Lower lobe of right lung (tissue), 2 donors: ENCODE measurements around the gene F2RL1. TPM values are rescaled to one million over a fixed set of nuclear protein-coding genes. Genes with fewer than 3 reads are reported as not detected.
"Not testable (repeated sequence)": the region's sequence is repeated elsewhere in the genome, so short reads cannot be mapped to it uniquely, and the experiment has no call there.

Source experiments
- ATAC-seq, 2 donors: fragments of 200-7000 bp; cut with Tn5 transposase; one replicate each; pipeline ENCODE4 v1.9.1; 2020 to 2022; ENCODE audit warnings: mild to moderate bottlenecking in 2 of 2, moderate library complexity in 2 of 2
- DNase-seq: peaks from one replicate; pipeline ENCODE4 v3.0.0-alpha.2; 2020
- H3K27ac ChIP-seq: fragments of 200-600 bp; one replicate; pipeline ENCODE4 v1.8.0; 2022
- H3K27me3 ChIP-seq: fragments of 200-600 bp; one replicate; pipeline ENCODE4 v1.8.0; 2022; ENCODE audit warnings: low read depth
- H3K36me3 ChIP-seq: fragments of 200-600 bp; one replicate; pipeline ENCODE4 v1.8.0; 2022; ENCODE audit warnings: mild to moderate bottlenecking
- H3K4me1 ChIP-seq: fragments of 200-600 bp; one replicate; pipeline ENCODE4 v1.8.0; 2022
- H3K4me3 ChIP-seq: fragments of 200-600 bp; one replicate; pipeline ENCODE4 v1.8.0; 2022; ENCODE audit warnings: mild to moderate bottlenecking
- H3K9me3 ChIP-seq: fragments of 200-600 bp; one replicate; pipeline ENCODE4 v1.8.0; 2022
- CTCF ChIP-seq: fragments of 200-600 bp; IDR thresholded peaks from one replicate; pipeline ENCODE4 v1.8.0; 2022; ENCODE audit warnings: antibody characterized with exemption, mild to moderate bottlenecking
- intact Hi-C: fragments of 100-400 bp; cut with DNase I; formaldehyde crosslinking; loops from one replicate; pipeline ENCODE4 v1.11.0; 2022
- total RNA-seq: library from RNA; stranded (reverse); fragmentation: NEBNext Ultra II Directional; extraction: Animal tissue kit (Norgen Biotek cat#: 25700); gene quantifications from one replicate; pipeline ENCODE4 v1.2.1, GENCODE V29; 2021
- donor health status: DM: no; HTN: yes; CAD: no; lungs with severe emphysema.

Gene F2RL1
- total RNA-seq, 1 donor from 2014 or later, result 5.9 TPM

DNA sequence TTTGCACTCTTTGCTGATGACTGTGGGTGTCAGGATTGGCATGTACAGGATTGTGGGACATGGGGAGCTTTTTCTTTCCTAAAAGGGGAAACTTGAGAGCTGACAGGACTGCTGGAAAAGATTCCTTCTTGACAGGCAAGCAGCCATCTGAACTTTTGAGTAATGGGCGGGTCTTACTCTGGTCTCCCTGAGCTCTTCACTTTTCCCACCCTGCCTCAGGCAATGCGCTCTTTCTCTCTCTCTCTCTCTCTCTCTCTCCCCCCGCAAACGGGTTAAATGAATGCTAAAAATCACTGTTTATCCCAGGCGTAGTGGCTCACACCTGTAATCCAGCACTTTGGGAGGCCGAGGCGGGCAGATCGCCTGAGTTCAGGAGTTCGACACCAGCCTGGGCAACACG is 37.1 kb upstream of the F2RL1 start:
- TF ChIP-seq CTCF, result no peak
- Histone ChIP-seq H3K4me1 (no peaks in the 10 kb centered on the region), H3K36me3 (no peaks in the 10 kb centered on the region), H3K9me3 (no peaks in the 10 kb centered on the region), H3K4me3 (no peak overlapping the region), H3K27me3 (no peaks in the 10 kb centered on the region), H3K27ac (no peak overlapping the region)
- no peak for DNase-seq
- intact Hi-C loops, result no loop called here
- ATAC-seq, result no peak

DNA sequence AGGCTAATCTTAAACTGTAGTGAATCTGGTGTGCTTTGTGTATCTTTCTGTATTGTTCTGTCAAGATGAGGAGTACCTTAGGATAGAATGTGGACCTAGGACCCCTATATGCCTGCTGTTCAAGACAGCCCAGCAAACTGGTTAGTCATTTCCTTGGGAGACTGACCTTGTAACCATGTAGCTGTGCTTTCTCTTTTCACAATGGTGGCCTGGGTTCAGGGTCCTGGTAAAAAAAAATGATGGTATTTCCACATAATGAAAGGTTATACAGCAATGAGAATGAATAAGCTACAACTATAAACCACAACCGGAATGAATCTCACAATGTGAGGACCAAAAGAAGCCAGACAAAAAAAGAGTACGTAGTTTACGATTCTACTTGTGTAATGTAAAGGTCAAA is 36.4 kb upstream of the F2RL1 start:
- no peak for TF ChIP-seq CTCF
- H3K36me3 ChIP-seq, result no peaks in the 10 kb centered on the region
- no peak overlapping the region for H3K27ac ChIP-seq
- ATAC-seq (no peak), DNase-seq (no peak)
- no peaks in the 10 kb centered on the region for H3K4me1 ChIP-seq
- H3K27me3 ChIP-seq, result no peaks in the 10 kb centered on the region
- no peak overlapping the region for H3K4me3 ChIP-seq
- H3K9me3 ChIP-seq, result no peaks in the 10 kb centered on the region
- intact Hi-C loops, result no loop called here

DNA sequence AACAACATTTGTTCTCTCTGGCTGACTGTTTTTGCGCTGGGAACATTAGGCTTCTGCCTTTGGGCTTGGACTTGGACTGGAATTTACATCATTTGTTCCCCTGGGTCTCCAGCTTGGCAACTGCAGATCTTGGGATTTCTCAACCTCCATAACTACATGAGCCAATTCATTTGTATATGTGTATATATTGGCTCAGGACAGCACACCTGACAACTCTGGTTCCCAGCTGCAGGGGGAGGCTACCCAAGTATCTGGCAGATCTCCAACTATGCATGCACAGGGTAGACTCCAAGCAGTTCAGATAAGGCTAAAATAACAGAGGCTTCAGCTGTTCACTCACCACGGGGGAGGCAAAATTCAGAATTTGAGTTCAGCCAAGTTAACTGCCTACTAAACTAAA is 31.6 kb upstream of the F2RL1 start:
- DNase-seq, result no peak
- peaks cover 21% of the 10 kb centered on the region for H3K4me1 ChIP-seq
- no peaks in the 10 kb centered on the region for H3K27me3 ChIP-seq

GRCh38 chr5:76788362-76788761 is 30.5 kb upstream of the F2RL1 start:
- intact Hi-C loops, result no loop called here
- no peak for TF ChIP-seq CTCF
- Histone ChIP-seq H3K4me1 (peaks cover 21% of the 10 kb centered on the region), H3K9me3 (no peaks in the 10 kb centered on the region), H3K4me3 (no peak overlapping the region), H3K27ac (no peak overlapping the region), H3K36me3 (no peaks in the 10 kb centered on the region), H3K27me3 (no peaks in the 10 kb centered on the region)
- ATAC-seq (no peak), DNase-seq (no peak)

More for the DNA sequence above, 31.6 kb upstream of the F2RL1 start:
- intact Hi-C loops, result no loop called here
- H3K27ac ChIP-seq, result no peak overlapping the region
- no peaks in the 10 kb centered on the region for H3K36me3 ChIP-seq
- no peaks in the 10 kb centered on the region for H3K9me3 ChIP-seq
- peak; percentile 38 to 63 for ATAC-seq
- H3K4me3 ChIP-seq, result no peak overlapping the region
- no peak for TF ChIP-seq CTCF

- H3K4me3 ChIP-seq, intact Hi-C loops, H3K9me3 ChIP-seq, ATAC-seq, H3K27me3 ChIP-seq, H3K36me3 ChIP-seq, H3K27ac ChIP-seq, DNase-seq: not testable (repeated sequence)
- H3K4me1 ChIP-seq, result peaks cover 21% of the 10 kb centered on the region
These were observed 29.6 kb upstream of the F2RL1 start for GRCh38 chr5:76789275-76789674.

GRCh38 chr5:76789991-76790581 is 28.7 kb upstream of the F2RL1 start:
- intact Hi-C loops, result no loop called here
- DNase-seq (no peak), ATAC-seq (no peak)
- no peaks in the 10 kb centered on the region for H3K9me3 ChIP-seq
- H3K4me1 ChIP-seq, result peaks cover 21% of the 10 kb centered on the region
- no peak for TF ChIP-seq CTCF
- peak overlapping the region; percentile 69 for H3K27ac ChIP-seq
- no peaks in the 10 kb centered on the region for H3K36me3 ChIP-seq
- no peaks in the 10 kb centered on the region for H3K27me3 ChIP-seq
- H3K4me3 ChIP-seq, result no peak overlapping the region
